ENCODE measurements around the gene RPL29.

- TF ChIP-seq YY1 (IDR thresholded peaks at IDR 0.05; ENCODE audit: low read depth) (no peak), RAD21 (IDR thresholded peaks at IDR 0.05; ENCODE audit: low read depth) (no peak)
Observed at GRCh38 chr3:52004163-52004787, 8.6 kb upstream of the RPL29 start.
